Activated T-cell treated with anti-CD3 and anti-CD28 coated beads for 1 hour (primary cell): ENCODE results near the gene SBSN.

ENCODE experiments used
- DNase-seq: peaks from one replicate; pipeline ENCODE4 v3.0.0-alpha.2; 2020; ENCODE audit warnings: low read depth

Gene SBSN, protein sequence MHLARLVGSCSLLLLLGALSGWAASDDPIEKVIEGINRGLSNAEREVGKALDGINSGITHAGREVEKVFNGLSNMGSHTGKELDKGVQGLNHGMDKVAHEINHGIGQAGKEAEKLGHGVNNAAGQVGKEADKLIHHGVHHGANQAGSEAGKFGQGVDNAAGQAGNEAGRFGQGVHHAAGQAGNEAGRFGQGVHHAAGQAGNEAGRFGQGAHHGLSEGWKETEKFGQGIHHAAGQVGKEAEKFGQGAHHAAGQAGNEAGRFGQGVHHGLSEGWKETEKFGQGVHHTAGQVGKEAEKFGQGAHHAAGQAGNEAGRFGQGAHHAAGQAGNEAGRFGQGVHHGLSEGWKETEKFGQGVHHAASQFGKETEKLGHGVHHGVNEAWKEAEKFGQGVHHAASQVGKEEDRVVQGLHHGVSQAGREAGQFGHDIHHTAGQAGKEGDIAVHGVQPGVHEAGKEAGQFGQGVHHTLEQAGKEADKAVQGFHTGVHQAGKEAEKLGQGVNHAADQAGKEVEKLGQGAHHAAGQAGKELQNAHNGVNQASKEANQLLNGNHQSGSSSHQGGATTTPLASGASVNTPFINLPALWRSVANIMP

GRCh38 chr19:35528218-35529038 is at the start of gene SBSN:
TSS of gene SBSN (minus strand) at chr19:35528311. CDS start at chr19:35528281, 30 bp downstream.
- DNase-seq, result no peak

DNA sequence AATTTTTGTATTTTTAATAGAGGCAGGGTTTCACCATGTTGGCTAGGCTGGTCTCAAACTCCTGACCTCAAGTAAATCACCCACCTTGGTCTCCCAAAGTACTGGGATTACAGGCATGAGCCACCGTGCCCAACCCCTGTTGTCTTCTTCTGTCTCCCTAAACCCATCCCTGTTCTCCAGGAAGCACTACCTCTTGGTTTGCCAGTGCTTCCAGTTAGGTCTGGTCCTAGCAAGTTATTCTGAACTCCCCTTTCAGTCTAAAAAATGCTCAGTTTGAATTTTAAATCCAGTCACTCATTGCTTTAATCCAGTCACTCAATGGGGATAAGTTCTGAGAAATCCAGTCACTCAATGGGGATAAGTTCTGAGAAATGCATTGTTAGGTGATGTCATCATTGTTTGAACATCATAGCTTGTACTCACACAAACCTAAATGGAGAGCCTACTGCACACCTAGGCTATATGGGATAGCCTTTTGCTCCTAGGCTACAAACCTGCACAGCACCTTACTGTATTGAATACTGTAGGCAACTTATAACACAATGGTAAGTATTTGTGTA is 43.4 kb upstream of the SBSN start:
- DNase-seq, result no peak

DNA sequence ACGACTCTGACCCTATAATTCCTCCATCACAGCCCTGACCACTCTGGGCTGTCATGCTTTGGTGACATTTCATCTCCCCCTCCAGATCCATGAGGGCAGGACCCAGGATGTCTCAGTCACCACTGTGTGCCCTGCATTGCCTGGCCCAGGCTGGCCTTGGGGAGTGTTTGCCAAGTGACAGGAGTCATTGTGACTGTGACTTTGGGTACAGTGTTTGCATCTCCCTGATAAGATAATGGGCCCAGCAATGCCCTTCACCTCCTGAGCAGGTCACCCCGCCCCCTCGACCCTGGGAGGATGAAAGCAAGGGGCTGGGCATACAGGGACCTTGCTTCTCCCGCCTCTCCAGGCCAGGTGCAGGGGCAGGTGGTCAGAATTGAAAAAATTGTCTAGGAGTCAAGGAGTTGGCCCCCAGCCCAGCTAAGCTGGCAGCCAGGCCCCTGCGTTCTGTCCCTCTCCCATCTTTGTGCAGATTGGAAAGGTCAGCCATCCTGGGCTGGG is 41.2 kb upstream of the SBSN start:
- no peak for DNase-seq

- DNase-seq, result no peak
These were observed 38.6 kb upstream of the SBSN start for GRCh38 chr19:35566738-35567137.

DNA sequence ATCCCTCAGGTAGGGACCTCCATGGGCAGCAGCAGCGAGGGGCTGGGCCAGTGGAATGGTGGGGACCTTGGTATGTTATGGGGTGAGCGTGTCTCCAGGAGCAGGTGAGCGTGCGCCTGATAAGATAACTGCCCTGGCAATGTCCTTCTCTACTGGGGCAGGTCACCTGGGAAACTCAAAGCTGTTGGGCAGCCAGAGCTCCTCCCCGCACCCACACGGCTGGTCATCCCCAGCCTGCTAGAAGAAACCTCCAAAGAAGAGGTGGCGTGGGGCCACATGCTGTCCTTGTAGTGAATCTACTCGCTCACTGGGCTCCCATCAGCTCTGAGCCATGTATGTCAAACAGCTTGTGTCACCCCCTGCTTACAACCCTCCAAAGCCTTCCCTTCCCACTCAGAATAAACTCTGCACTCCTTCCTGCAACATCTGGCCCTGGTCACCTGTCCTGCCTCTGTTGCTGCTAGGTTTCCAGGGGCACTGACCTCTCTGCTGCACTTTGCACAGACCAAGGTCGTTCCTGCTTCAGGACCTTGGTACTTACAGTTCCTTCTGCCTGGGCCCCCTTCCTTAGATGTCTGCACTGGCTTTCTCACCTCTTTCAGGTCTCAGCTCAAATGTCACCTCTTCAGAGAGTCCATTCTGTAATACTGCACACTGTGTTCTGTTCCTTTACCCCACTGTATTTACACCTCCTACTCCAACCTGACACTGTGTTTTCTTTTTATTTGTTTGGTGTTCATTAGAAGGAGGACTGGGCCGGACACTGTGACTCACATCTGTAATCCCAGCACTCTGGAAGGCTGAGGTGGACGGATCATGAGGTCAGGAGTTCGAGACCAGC is 37.1 kb upstream of the SBSN start:
- DNase-seq, result no peak

GRCh38 chr19:35563207-35563829 is 35.2 kb upstream of the SBSN start, which contains the start of gene ATP4A:
TSS of gene ATP4A (minus strand) at chr19:35563658. CDS start at chr19:35563629, 29 bp downstream.
- DNase-seq, result no peak

DNA sequence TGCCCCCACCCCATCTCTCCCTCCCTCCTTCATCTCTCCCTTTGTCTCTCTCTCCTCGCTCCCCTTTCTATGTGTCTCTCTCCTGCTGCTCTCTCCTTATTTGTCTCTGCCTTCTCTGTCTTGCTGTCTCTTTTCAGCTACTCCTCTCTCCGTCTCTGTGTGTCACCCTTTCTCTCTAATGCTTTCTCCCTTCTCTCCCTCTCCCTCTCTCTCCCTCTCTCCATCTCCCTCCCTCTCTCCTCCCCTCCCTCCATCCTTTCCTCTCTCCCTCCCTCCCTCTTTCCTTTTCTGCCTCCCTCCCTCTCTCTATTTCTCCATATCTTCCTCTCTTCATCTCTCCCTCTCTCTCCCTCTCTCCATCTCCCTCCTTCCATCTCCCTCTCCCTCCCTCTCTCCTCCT is 34.7 kb upstream of the SBSN start:
- no peak for DNase-seq

DNA sequence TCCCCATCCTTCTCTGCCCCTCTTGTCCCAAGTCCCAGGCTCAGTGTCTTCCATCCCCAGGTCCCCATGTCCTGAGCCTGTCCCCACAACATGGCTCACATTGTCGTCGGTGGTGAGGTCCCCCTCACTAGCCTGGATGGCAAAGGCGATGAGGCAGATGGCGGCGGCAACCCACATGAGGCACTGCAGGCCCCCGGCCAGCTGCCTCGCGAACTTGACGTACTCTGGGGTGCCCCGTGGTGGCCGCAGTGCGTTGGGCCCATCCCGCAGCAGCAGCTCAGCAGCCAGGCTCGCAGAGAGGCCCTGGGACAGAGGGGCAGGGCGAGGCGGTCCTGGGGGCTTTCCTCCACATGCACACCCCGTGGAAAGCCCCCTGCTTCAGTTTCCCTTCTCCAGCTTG is 34.2 kb upstream of the SBSN start:
- no peak for DNase-seq

GRCh38 chr19:35561436-35561835 is 33.3 kb upstream of the SBSN start:
- DNase-seq, result no peak

DNA sequence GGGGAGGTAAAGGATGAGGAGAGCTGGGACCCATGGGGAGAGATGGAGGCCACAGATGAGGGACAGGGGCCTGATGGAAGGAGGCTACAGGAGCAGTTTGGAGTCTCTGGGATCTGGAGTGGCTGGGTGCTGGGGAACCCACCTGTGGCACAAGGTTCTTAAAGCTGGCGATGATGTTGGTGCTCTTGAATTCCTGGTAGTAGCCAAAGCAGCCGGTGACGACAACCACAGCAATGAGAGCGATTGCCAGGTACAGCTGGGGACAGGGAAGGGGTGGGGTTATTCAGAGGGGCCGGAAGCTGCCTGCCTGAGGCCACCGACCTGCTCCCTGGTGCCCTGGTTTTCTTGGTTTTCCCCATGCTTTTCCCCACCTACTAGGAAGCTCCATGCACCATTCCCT is 32.6 kb upstream of the SBSN start:
- DNase-seq, result no peak

- no peak for DNase-seq
These were observed 32.2 kb upstream of the SBSN start for GRCh38 chr19:35560271-35560670.

- DNase-seq, result no peak
These were observed 31.7 kb upstream of the SBSN start for GRCh38 chr19:35559781-35560180.

DNA sequence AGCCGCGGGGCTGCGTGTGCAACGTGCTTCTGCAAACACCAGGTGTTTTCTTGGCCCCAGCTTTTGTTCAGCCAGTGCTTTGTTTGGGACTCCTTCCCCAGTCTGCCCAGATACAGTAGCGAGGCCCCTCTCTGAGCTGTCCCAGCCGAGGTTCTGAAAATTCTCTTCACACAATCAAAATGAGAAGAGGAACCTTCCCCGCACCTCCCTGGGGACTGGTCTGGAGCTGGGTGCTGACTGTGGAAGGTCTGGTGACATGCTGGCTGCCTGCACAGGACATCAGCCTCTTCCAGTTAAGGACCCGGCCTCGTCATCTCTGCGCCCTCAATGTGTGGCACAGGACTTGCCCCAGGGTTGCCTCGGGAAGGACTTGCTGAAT is 31.2 kb upstream of the SBSN start:
- no peak for DNase-seq

DNA sequence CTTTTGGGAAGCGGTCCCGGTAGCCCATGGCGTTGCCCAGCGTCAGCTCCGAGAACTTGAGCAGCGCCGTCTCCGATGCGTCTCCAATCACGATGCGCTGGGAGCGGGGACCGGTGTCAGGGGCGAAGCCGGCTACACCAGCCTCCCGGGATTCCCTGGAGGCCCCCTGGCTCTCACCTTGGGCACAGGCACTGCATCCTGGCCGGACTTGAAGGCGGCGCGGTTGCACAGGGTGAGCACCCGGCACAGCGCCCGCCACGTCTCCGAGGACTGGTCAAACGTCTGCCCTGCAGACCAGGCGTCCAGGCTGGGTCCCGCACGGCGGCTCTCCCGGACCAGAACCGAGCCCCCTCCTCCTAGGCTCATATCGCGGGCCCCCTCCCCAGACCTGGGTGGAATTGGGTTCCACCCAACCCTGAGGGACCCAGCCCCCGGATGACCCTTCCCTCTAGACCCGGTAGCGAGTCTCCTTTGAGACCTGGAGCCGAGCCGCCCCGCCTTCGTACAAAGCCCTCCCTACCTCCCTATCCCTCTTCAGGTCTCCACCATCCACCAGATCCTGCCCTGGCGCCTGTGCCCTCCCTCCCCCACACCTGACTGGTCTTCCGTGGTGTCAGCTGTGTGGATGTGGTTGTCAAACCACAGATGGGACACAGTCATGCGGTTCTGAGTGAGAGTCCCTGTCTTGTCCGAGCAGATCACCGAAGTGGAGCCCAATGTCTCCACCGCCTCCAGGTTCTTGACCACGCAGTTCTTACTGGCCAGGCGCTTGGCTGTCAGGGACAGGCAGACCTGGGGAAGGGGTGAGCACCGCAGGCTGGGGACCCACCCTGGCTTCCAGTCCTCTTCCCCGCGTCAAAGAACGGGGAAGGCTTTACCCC is 30.5 kb upstream of the SBSN start:
- DNase-seq, result no peak

DNA sequence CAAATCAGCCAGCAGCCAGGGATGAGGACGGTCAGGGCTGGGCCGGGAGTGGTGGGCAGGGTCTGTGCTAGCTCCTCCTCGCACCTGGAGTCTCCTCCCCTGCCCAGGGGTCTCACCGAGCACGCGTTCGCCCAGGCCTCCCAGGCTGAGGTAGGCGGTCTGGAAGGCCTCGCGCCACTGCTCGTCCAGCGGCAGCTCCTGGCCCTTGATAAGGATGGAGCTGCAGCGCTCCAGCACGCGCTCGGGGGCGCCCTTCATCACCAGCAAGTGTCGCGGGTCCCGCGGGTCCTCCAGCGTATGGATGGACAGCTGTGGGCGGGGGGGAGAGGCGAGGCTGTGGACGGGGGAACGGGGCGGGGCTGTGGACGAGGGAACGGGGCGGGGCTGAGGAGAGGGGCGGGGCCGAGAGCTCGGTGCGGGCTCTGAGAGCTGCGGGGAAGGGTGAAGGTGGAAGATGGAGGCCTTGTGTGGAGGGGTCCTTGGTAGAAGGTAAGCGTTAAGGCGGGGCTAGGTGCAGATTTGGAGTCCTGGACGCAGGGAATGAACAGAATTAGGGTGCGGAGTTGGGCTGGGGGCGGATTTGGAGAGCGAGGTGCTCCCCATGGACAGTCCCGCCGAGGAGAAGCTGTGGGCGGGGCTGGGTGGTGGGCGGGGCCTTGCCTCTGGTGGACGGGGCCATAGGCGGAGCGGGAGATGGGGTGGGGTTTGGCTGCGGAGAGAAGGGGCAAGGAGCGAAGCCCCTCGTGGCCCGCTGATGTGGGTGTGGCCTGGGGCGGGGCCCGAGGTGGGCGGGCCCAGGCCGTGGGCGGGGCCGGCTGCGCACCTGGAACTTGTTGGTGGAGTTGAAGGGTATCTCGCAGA is 29.7 kb upstream of the SBSN start:
- DNase-seq, result peak; percentile 49

GRCh38 chr19:35556846-35557538 is 28.9 kb upstream of the SBSN start:
- DNase-seq, result no peak

- DNase-seq, result no peak
These were observed 28.0 kb upstream of the SBSN start for GRCh38 chr19:35556025-35556590.
